Activated CD4-positive, alpha-beta T cell treated with anti-CD3 and anti-CD28 coated beads, Interleukin-2, Interleukin-6, amounts not matched to agents 100 ng/mL and 50 ng/mL, durations not matched to agents 16 hours and 8 hours (primary cell): Measurements from ENCODE around the gene AARS2.
"Not testable (repeated sequence)": the region's sequence is repeated elsewhere in the genome, so short reads cannot be mapped to it uniquely, and the experiment has no call there.

Experiments
- DNase-seq: peaks from one replicate; pipeline ENCODE4 v3.0.0-alpha.2; 2020

The AARS2 gene

GRCh38 chr6:44312901-44313788 is at the start of gene AARS2:
AARS2 (minus strand) TSS chr6:44313347; CDS start chr6:44313323, 24 bp downstream.
- peak; percentile 95 for DNase-seq

- no peak for DNase-seq
These were observed 48.8 kb upstream of the AARS2 start for GRCh38 chr6:44361947-44362346.

GRCh38 chr6:44359973-44360372 is 46.8 kb upstream of the AARS2 start:
- DNase-seq, result no peak

- DNase-seq, result no peak
These were observed 43.3 kb upstream of the AARS2 start for GRCh38 chr6:44356487-44356886.

- no peak for DNase-seq
These were observed 42.5 kb upstream of the AARS2 start for GRCh38 chr6:44355640-44356039.

GRCh38 chr6:44353336-44353735 is 40.2 kb upstream of the AARS2 start:
- DNase-seq, result no peak

- no peak for DNase-seq
These were observed 39.1 kb upstream of the AARS2 start for GRCh38 chr6:44352259-44352658.

GRCh38 chr6:44350650-44350994 is 37.5 kb upstream of the AARS2 start:
- not testable (repeated sequence) for DNase-seq

GRCh38 chr6:44349904-44350649 is 36.9 kb upstream of the AARS2 start:
- DNase-seq, result no peak

GRCh38 chr6:44346818-44347217 is 33.7 kb upstream of the AARS2 start:
- not testable (repeated sequence) for DNase-seq

- DNase-seq, result no peak
These were observed 29.3 kb upstream of the AARS2 start, which contains the start of gene SPATS1 for GRCh38 chr6:44342489-44342888. SPATS1 (plus strand) TSS chr6:44342650; CDS start chr6:44343096, 446 bp downstream.

- no peak for DNase-seq
These were observed 28.9 kb upstream of the AARS2 start for GRCh38 chr6:44342052-44342451.

GRCh38 chr6:44341095-44341890 is 28.1 kb upstream of the AARS2 start:
- DNase-seq, result no peak

GRCh38 chr6:44339763-44340625 is 26.8 kb upstream of the AARS2 start:
- DNase-seq, result peak; percentile 14

GRCh38 chr6:44339301-44339700 is 26.2 kb upstream of the AARS2 start:
- DNase-seq, result no peak

- DNase-seq, result peak; percentile 79
These were observed 25.3 kb upstream of the AARS2 start for GRCh38 chr6:44338228-44339122.

GRCh38 chr6:44335631-44336030 is 22.5 kb upstream of the AARS2 start:
- DNase-seq, result no peak

GRCh38 chr6:44333942-44334341 is 20.8 kb upstream of the AARS2 start:
- DNase-seq, result no peak

GRCh38 chr6:44333273-44333919 is 20.2 kb upstream of the AARS2 start:
- DNase-seq, result no peak

- DNase-seq, result no peak
These were observed 19.4 kb upstream of the AARS2 start for GRCh38 chr6:44332585-44332984.

- DNase-seq, result no peak
These were observed 16.7 kb upstream of the AARS2 start for GRCh38 chr6:44329858-44330257.
